Muscle layer of duodenum (tissue), 2 donors: ENCODE data around the gene CHID1.

Experiments
- H3K27ac ChIP-seq: one replicate; pipeline ENCODE4 v1.7.0; 2013; ENCODE audit warnings: mild to moderate bottlenecking, low read length
- H3K27me3 ChIP-seq: one replicate; pipeline ENCODE4 v1.7.0; 2013; ENCODE audit warnings: low read depth, mild to moderate bottlenecking, control low read depth, low read length
- H3K36me3 ChIP-seq, 2 donors: one replicate each; pipeline ENCODE4 v1.7.0; 2013; ENCODE audit warnings: low read length in 2 of 2, control low read depth in 1 of 2, mild to moderate bottlenecking in 1 of 2; ENCODE audit not compliant: insufficient read depth in 2 of 2, control insufficient read depth in 1 of 2
- H3K4me1 ChIP-seq, 2 donors: one replicate each; pipeline ENCODE4 v1.7.0; 2013; ENCODE audit warnings: low read length in 2 of 2, mild to moderate bottlenecking in 2 of 2, control low read depth in 1 of 2, moderate library complexity in 1 of 2; ENCODE audit not compliant: insufficient read depth in 2 of 2, control insufficient read depth in 1 of 2
- H3K4me3 ChIP-seq, 2 donors: one replicate each; pipeline ENCODE4 v1.7.0; 2013; ENCODE audit warnings: low read length in 2 of 2, low read depth in 1 of 2, mild to moderate bottlenecking in 1 of 2
- H3K9me3 ChIP-seq, 2 donors: one replicate each; pipeline ENCODE4 v1.7.0; 2013; ENCODE audit warnings: low read length in 2 of 2, control low read depth in 1 of 2, mild to moderate bottlenecking in 1 of 2; ENCODE audit not compliant: control insufficient read depth in 1 of 2
- donor health status: healthy.

CHID1 gene

GRCh38 chr11:834371-835316 is 76.0 kb downstream of the CHID1 start:
- Histone ChIP-seq H3K27me3 (no peaks in the 10 kb centered on the region), H3K27ac (peak overlapping the region; percentile 85), H3K4me3 (peak overlapping the region; percentile 26 to 77), H3K36me3 (peaks cover 6 to 34% of the 10 kb centered on the region in 2 donors), H3K9me3 (no peaks in the 10 kb centered on the region), H3K4me1 (peaks cover 0 to 57% of the 10 kb centered on the region in 2 donors)

- H3K27ac ChIP-seq = peak overlapping the region; percentile 85
- peak overlapping the region; percentile 60 to 77 for H3K4me3 ChIP-seq
- H3K36me3 ChIP-seq = peaks cover 4 to 27% of the 10 kb centered on the region in 2 donors
- no peaks in the 10 kb centered on the region for H3K9me3 ChIP-seq
- H3K27me3 ChIP-seq = no peaks in the 10 kb centered on the region
- H3K4me1 ChIP-seq = peaks cover 0 to 60% of the 10 kb centered on the region in 2 donors
Observed at GRCh38 chr11:833849-834311, 76.7 kb downstream of the CHID1 start.

- H3K27ac ChIP-seq = peak overlapping the region; percentile 85
- no peaks in the 10 kb centered on the region for H3K27me3 ChIP-seq
- H3K9me3 ChIP-seq = no peaks in the 10 kb centered on the region
- H3K4me3 ChIP-seq = peak overlapping the region; percentile 60 to 77
- H3K4me1 ChIP-seq = peaks cover 0 to 62% of the 10 kb centered on the region in 2 donors
- H3K36me3 ChIP-seq = peaks cover 4 to 20% of the 10 kb centered on the region in 2 donors
Observed at GRCh38 chr11:833114-833791, 77.4 kb downstream of the CHID1 start.

GRCh38 chr11:832529-833113 is 78.0 kb downstream of the CHID1 start, which contains the start of gene CD151:
TSS of gene CD151 (plus strand) at chr11:832952. CDS start at chr11:836070, 3,118 bp downstream.
- peaks cover 0 to 15% of the 10 kb centered on the region in 2 donors for H3K36me3 ChIP-seq
- H3K4me3 ChIP-seq = peak within 1 kb of the TSS; percentile 60 to 77
- H3K27me3 ChIP-seq = no peaks in the 10 kb centered on the region
- peaks cover 0 to 68% of the 10 kb centered on the region in 2 donors for H3K4me1 ChIP-seq
- H3K27ac ChIP-seq = peak within 1 kb of the TSS; percentile 85
- H3K9me3 ChIP-seq = no peaks in the 10 kb centered on the region

DNA sequence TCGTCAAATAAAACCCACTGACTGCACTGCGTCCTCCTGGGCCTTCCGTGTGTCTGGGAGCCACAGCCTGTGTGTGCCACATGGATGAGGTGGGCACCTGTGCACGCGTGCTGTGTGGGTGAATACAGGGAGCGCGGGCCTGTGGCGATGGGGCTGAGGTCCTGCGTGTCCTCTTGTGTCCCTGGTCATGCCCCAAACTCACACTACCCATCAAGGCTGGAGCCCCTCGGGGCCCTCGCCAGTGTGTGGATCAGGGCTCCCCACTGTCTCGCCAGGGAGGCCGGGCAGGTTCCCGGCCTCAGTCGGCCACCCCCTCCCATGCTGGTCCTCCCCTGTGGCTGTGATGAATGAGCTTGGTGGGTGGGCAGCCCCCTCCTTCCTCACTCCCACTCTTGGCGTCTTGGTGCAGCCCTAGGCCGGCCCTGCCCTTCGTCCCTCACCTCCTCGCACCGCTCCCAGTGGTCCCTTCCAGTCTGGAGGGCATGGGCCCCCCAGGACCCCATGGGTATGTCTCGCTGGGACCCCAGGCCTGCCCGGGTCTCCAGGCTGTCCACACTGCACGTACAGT is 78.6 kb downstream of the CHID1 start:
- H3K27ac ChIP-seq = no peak overlapping the region
- peak overlapping the region in 1 of 2 donors; percentile 48 for H3K4me3 ChIP-seq
- H3K36me3 ChIP-seq = peaks cover 0 to 10% of the 10 kb centered on the region in 2 donors
- no peaks in the 10 kb centered on the region for H3K9me3 ChIP-seq
- peaks cover 0 to 72% of the 10 kb centered on the region in 2 donors for H3K4me1 ChIP-seq
- H3K27me3 ChIP-seq = no peaks in the 10 kb centered on the region

DNA sequence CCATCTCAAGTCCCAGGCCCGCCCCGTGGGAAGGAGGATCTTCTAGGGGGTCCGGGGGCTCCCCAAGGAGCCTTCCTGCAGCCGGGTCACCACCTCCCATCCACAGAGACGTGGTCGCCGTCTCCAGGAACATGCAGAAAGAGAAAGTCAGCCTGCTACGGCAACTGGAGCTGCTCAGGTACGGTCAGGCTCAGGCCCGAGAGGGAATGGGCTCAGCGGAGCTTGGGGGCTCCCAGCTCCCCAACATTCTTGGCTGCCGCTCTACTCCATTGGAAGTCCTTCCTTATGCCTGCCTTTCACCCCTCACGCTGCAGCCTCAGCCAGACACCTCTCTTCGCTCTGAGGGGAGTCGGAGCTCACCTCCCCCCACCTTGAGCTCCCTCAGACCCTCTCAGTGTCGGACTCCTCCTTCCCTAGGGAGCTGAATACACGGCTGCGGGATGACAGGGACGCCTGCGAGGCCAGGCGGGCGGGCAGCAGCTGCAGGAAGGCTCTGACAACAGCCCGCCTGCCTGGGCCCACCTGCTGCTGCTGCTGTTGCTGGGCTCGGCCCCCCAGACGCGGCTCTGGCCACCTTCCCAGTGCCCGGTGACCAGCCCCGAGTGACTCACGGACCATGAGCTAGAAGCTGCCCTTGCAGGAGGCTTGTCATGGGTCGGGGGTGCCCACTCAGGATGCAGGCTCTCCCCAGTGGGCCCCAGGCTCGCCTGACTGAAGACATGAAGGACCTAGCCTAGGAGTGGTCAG is 79.3 kb downstream of the CHID1 start:
- no peak overlapping the region for H3K27ac ChIP-seq
- peaks cover 0 to 75% of the 10 kb centered on the region in 2 donors for H3K4me1 ChIP-seq
- H3K36me3 ChIP-seq = peaks cover 0 to 2% of the 10 kb centered on the region in 2 donors
- H3K27me3 ChIP-seq = no peaks in the 10 kb centered on the region
- peak overlapping the region in 1 of 2 donors; percentile 58 for H3K4me3 ChIP-seq
- H3K9me3 ChIP-seq = no peaks in the 10 kb centered on the region

DNA sequence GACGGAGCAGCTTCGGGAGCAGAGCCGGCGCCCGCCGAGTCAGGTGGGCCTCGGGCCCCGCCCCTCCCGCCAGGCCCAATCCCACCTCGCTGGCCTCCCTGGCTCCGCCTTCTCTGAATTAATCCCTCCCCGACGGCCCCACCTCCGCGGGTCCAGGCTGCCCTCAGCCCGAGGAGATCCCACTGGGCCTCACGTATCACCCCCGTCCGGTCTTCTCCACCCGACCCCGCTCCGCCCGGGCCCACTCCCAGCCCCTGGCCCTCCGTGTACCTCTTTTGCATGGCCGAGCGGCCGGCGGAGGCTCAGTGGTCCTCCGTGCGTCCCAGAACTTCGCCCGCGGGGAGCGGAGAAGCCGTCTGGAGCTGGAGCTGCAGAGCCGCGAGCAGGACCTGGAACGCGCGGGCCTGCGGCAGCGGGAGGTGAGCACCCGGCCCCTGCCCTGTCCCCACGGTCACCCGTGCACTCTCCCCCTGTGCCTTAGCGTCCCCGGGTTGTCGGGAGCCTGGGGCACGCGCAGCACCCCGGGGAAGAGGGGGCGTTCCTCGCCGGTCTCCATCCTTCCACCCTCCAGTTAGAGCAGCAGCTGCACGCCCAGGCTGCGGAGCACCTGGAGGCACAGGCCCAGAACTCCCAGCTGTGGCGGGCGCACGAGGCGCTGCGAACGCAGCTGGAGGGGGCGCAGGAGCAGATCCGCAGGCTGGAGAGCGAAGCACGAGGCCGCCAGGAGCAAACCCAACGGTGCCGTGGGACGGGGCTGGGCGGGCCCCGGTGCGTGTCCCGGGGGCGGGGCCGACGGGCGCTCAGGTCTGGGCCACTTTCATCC is 80.1 kb downstream of the CHID1 start:
- Histone ChIP-seq H3K27ac (no peak overlapping the region), H3K27me3 (no peaks in the 10 kb centered on the region), H3K4me1 (peaks cover 0 to 75% of the 10 kb centered on the region in 2 donors), H3K4me3 (peak overlapping the region in 1 of 2 donors; percentile 58), H3K9me3 (no peaks in the 10 kb centered on the region), H3K36me3 (peaks cover 0 to 4% of the 10 kb centered on the region in 2 donors)

DNA sequence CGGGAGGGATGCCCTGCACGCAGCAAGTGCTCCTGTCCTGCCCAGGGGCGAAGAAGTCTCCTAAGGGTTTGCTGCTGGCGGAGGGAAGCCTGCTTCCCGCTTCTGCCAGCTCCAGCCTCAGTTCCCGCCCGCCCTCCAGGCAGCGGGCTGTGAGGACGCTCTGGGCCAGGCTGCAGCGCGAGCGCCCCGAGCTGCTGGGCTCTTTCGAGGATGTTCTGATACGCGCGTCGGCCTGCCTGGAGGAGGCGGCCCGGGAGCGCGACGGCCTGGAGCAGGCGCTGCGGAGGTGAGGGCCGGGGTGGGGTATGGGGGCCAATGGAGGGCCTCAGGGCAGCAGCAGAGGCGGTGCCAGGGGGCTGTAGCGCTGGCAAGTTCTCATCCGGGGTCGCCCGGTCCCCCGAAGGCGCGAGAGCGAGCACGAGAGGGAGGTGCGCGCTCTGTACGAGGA is 80.7 kb downstream of the CHID1 start:
- Histone ChIP-seq H3K36me3 (peaks cover 0 to 10% of the 10 kb centered on the region in 2 donors), H3K9me3 (no peaks in the 10 kb centered on the region), H3K27me3 (no peaks in the 10 kb centered on the region), H3K4me1 (peaks cover 0 to 72% of the 10 kb centered on the region in 2 donors), H3K4me3 (peak overlapping the region; percentile 39 to 58), H3K27ac (no peak overlapping the region)

DNA sequence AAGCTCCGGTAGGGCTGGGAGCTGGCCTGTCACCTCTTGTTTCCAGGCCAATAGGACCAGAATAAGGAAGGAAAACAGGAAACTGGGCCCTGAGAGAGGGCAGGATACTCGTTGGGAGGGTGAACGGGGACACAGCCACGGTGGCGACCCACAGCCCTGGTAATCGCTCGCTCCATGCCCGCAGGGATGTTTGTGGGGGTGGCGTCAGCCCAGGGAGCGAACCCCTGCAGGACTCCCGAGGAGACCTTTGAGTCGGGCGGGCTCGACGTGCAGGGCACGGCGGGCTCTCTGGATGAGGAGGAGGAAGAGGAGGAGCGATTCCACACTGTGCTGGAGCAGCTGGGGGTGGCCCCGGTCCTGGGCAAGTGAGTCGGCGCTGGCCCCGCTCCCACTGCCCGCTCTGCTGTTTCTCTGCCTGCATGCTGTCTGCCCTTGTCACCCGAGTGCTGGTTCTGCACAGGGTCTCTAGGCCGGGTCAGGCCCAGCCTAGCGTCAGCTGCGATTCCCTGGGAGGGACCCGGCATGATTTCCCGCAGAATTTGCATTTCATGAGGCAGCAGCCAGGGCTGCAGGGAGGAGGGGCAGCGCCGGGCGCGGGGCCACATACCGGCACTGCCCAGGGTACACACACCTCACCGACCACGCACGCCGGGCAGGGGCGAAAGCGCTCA is 81.3 kb downstream of the CHID1 start:
- Histone ChIP-seq H3K27me3 (no peaks in the 10 kb centered on the region), H3K9me3 (no peaks in the 10 kb centered on the region), H3K4me3 (peak overlapping the region; percentile 39 to 58), H3K4me1 (peaks cover 0 to 66% of the 10 kb centered on the region in 2 donors), H3K36me3 (peaks cover 0 to 16% of the 10 kb centered on the region in 2 donors), H3K27ac (no peak overlapping the region)
